Measurements from ENCODE around the gene KRTAP10-11.
"Not testable (repeated sequence)": the region's sequence is repeated elsewhere in the genome, so short reads cannot be mapped to it uniquely, and the experiment has no call there.

DNA sequence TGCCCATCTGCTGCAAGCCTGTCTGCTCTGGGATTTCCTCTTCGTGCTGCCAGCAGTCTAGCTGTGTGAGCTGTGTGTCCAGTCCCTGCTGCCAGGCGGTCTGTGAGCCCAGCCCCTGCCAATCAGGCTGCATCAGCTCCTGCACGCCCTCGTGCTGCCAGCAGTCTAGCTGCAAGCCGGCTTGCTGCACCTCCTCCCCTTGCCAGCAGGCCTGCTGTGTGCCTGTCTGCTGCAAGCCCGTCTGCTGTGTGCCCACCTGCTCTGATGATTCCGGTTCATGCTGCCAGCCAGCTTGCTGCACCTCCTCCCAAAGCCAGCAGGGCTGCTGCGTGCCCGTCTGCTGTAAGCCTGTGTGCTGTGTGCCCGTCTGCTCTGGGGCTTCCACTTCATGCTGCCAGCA, 45.1 kb upstream of the KRTAP10-11 start:
- not testable (repeated sequence) for TF ChIP-seq CTCF, POLR2A (IDR thresholded peaks at IDR 0.05)
